Activated CD4-positive, alpha-beta T cell treated with anti-CD3 and anti-CD28 coated beads, Interleukin-10, Interleukin-2, amounts not matched to agents 100 ng/mL and 50 ng/mL, durations not matched to agents 16 hours and 8 hours (primary cell): Measurements from ENCODE around the gene PEX5.
A peak's percentile ranks its signal among the peaks of the same experiment; 100 is the strongest.
"Not testable (repeated sequence)": the region's sequence is repeated elsewhere in the genome, so short reads cannot be mapped to it uniquely, and the experiment has no call there.

Experiments used
- DNase-seq: peaks from one replicate; pipeline ENCODE4 v3.0.0-alpha.2; 2020

The PEX5 gene

GRCh38 chr12:7219599-7220243 is 30.2 kb downstream of the PEX5 start:
- DNase-seq, result peak; percentile 74

- DNase-seq, result no peak
These were observed 32.0 kb downstream of the PEX5 start for GRCh38 chr12:7221486-7221885.

DNA sequence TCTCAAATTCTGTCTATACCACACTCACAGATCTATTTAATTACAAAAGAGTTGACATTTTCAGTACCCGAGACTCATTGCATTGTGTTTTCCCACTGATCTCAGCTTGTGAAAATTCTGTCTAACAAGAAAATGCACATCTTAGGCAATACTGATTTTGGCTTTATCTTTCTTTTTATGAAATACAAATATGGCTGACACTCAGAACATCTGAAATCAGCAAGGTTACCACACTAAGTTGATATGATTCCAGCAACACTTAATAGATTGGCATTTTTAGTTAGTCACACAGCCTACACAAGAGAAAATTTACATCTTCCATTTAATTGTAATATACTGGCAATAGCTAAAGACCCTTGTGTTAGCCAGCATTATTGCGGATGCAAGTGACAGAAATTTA is 40.3 kb downstream of the PEX5 start:
- DNase-seq, result no peak

- no peak for DNase-seq
These were observed 52.0 kb downstream of the PEX5 start for GRCh38 chr12:7241404-7242005.

DNA sequence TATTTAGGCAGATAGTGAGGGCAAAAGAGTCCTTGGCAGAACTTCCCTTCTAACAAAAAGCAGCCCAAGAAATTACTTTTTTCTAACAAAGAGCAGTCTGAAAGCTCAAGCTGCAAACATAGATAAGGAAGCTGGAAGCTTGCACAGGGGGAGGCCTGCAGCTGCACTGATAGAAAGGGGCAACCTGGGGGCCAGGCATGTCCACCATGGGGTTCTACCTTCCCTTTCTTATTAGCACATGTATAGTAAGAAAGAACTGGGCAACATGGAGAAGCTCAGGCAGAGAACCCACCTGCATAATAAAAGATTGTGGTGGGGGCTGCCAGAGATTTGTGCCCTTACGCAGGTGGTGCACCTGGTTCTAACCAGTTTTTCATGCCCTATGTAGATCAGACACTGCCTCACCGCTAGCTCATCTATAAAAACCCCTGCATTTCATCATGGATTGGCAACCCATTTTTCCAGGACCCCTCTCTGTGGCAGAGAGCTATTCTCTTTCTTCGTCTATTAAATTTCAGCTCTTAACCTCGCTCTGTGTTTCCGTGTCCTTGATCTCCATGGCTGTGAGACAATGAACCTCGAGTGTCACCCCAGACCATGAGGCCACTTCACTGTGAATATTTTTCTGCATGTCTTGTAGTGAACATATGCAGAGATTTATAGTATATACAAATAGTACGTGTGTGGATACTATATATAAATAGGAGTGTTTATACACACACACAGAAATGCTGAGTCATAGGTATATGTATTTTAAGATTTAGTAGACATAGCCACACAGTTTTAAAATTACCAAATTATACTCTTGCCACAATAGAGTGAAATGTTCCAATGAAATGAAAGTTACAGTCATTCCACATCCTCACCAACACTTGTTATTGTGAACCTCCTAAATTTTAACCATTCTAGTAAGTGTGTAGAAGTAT is 53.0 kb downstream of the PEX5 start:
- no peak for DNase-seq

GRCh38 chr12:7251328-7251996 is 62.0 kb downstream of the PEX5 start:
- DNase-seq, result not testable (repeated sequence)

DNA sequence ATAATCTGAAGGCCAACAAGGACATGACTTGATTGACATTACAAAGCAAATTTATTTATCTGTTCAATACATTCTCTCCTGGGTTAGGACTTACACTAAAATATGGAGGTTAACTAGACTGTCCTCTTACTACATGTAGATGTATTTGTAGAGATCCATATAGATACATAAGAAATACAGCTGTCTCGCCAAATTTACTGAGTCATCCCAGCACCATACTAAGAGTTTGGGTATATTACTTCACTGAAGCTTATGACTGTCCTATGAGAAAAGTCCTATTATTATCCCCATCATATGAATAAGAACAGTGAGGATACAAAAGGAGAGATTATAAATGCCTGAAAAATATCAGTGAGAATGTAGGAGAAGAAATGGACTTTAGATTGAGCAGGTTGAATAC is 69.6 kb downstream of the PEX5 start:
- no peak for DNase-seq
